DMS 273 (cell line): ENCODE measurements around the gene RSF1.

ENCODE experiments used
- DNase-seq: peaks from one replicate; lab custom pipeline; 2025; ENCODE audit not compliant: unreplicated experiment; lab: John Stamatoyannopoulos, UW

RSF1 gene

DNA sequence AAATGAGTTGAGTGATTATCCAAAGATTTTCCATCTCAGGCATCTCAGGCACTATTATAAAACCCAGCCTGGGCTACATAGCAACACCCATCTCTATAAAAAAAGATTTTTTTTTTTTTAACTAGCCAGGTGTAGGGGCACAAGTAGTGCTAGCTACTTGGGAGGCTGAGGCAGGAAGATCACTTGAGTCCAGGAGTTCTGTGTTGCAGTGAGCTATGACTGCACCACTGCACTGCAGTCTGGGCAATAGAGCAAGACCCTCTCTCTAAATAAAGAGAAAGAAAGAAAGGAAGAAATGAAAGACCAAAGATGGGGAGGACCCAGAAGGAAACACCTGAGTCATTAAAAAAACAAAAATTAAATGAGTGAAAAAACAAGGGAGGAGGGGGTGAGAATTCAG is 14.1 kb downstream of the RSF1 start:
- DNase-seq: no peak

DNA sequence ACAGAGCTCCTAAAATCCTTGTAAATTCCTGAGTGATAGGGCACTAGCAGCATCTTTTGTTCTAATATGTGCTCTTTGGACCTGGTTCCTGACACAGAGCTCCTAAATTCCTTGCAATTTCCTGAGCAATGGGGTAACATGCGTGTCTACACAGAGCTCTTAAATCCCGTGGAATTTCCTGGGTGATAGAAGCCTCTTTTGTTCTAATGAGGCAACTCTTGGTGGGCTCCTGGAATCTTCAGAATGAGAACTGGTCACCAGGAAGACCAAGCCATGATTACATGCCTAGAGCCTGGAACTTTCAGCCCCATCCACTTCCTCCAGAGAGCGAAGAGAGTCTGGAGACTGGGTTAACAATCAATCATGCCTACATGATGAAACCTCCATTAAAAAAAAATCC is 19.0 kb downstream of the RSF1 start:
- DNase-seq: no peak

DNA sequence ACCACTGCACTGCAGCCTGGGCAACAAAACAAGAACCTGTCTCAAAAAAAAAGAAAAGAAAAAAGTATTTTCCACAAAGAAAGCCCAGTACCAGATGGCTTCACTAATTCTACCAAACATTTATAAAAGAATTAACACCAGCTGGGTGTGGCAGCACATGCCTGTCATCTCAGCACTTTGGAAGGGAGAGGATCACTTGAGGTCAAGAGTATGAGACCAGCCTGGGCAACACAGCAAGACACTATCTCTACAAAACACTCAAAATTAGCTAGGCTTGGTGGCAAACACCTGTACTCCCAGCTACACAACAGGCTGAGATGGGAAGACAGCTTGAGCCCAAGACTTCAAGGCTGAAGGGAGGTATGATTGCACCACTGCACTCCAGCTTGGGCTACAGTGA is 20.1 kb downstream of the RSF1 start:
- DNase-seq: no peak

DNA sequence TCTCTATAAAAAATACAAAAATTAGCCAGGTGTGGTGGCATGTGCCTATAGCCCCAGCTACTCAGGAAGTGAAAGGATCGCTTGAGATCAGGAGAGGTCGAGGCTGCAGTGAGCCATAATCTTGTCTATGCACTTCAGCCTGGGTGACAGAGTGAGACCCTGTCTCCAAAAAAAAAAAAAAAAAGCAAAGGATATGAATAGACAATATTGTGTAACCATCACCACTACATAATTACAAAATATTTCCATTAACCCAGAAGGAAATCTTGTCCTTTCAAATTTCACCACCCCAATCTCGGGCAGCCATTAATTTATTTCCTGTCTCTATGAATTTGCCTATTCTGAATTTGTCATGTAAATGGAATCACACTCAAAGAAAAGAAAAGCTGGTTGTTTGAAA is 21.2 kb downstream of the RSF1 start:
- no peak for DNase-seq

DNA sequence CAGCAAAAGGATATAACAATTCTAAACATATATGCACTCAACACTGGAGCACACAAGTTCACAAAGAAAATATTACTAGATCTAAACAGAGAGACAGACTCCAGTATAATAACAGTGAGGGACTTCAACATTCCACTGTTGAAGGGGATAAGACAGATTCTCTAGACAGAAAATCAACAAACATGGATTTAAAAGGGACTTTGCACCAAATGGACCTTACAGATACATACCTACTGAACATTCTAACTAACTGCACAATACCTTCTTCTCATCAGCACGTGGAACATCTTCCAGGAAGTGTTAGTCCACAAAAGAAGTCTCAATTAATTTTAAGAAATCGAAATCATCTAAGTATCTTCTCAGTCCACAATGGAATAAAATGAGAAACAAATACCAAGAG is 26.6 kb downstream of the RSF1 start:
- DNase-seq: no peak

DNA sequence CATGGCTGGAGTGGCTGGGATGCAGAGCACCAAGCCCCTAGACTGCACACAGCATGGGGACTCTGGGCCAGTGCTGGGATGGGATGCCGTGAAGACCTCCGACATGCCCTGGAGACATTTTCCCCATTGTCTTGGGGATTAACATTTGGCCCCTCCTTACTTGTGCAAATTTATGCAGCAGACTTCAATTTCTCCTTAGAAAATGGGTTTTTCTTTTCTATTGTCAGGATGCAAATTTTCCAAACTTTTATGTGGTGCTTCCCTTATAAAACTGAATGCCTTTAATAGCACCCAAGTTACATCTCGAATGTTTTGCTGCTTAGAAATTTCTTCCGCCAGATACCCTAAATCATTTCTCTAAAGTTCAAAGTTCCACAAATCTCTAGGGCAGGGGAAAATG is 29.2 kb downstream of the RSF1 start:
- no peak for DNase-seq

DNA sequence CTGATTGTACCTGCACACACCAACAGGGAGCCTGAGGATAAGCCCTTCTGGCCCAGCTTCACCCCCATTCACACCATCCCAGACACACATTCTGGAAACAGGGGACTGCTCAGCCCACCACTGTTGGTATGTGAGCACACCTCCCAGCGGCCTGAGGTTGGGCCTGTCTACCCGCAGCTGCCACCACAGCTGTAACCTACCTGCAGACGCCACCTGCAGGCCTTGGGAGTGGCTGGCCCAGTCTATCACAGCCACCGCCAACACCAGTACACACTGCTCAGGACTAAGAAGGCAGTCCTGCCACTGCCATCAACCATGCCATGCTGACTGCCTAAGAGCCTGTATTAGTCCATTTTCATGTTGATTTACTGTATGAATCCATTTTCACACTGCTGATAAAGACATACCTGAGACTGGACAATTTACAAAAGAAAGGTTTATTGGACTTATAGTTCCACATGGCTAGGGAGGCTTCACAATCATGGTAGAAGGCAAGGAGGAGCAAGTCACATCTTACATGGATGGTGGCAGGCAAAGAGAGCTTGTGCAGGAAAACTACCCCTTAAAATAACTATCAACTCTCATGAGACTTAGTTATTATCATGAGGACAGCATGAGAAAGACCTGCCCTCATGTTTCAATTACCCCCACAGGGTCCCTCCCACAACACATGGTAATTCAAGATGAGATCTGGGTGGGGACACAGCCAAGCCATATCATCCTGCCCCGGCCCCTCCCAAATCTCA is 30.6 kb downstream of the RSF1 start:
- no peak for DNase-seq

DNA sequence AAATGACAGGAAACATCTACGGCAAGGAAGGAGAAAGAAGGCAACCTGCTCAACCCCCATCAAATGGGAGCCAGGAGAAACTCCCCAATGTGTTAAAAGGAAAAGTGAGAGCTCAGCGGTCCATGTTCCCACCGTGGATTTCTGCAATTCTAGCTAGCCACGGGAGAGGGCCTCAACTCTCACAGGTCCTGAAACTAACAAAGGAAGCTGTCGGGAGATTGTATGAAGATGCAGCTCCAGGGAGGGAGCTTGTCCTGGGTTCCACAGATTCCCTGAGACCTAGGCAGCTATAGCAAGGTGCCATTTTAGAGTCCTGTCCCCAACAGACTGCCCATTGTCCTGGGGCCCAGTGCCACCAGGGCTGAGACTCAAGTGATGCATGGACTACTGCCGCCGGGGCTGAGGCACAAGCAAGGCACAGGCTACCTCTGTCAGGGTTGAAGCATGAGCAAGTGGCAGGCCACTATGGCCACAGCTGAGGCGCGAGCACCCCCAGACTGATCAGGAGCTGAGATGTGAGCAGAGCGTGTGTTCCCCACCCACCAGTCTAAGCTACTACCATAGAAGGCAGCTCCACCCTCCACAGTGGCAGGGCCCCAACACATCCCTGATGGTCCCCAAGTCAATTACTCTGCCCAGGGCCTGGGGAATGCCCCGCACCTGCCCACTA is 31.3 kb downstream of the RSF1 start:
- no peak for DNase-seq

DNA sequence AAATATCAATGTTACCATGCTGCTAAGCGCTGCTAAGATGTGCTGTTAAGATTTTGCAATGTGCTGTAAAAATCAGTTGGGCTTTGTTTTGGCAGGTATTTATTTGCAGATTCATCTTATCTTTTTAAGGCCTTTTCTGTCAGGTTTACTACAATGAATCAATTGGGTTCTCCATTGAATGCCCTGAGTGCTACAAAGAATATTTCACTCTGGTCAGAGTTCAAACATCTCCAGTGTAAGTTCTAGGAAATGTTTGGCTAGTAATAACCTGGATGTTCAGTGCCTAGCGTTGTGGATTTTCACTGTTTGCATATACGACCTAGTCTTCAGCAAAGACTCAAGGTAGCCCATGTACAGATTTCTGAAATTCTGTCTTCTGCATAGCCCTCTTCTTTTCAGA is 36.0 kb downstream of the RSF1 start:
- no peak for DNase-seq

DNA sequence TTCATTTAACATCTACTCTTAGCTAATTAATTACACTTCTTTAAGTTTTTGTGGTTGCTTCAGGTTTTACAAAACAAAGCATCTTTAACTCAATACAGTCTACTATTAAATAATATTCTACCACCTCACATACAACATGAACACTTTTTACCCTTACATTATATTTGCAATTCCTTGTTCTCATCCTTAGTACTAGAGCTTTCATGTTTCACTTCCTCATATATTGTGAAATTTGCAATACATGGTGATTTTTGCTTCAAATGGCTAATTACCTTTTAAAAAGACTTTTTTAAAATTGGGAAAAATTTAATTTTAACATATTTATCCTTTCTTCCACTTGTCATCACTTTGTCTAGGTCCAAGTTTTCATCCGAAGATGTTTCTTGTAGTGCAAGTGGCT is 37.5 kb downstream of the RSF1 start:
- no peak for DNase-seq

DNA sequence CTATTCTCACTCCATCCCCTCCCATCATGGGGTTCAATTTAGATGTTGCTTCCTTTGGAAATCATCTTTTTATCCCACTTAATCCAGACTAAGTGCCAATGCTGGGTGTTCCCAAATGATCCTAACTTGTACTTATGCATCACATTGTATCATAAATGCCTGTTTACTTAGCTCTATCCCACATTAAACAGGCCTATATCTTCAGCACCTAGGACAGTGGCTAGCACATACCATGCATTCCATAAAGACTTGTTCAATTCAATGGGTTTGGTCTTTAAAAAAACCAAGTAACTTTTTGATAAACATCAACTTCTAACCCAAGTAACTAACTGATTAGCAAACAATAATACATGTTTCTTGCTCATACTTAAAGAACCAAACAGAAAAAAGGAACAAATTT is 40.6 kb downstream of the RSF1 start:
- DNase-seq: no peak

DNA sequence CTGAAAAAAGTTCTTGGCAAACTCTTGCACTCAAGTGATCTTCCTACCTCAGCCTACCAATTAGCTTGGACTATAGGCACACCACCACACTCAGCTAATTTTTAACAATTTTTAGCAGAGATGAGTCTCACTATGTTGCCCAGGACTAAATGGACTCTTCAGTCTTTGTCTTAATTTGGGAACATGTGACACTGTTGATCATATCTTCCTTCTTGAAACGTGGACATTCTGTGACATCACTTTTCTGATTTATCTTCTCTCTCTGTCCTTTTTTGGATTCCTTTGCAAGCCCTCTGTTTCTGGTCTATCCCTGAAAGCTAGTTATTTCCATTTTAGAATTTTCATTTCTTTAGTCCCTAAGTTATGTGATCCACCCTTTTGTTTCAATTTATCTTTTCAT is 42.0 kb downstream of the RSF1 start:
- no peak for DNase-seq

DNA sequence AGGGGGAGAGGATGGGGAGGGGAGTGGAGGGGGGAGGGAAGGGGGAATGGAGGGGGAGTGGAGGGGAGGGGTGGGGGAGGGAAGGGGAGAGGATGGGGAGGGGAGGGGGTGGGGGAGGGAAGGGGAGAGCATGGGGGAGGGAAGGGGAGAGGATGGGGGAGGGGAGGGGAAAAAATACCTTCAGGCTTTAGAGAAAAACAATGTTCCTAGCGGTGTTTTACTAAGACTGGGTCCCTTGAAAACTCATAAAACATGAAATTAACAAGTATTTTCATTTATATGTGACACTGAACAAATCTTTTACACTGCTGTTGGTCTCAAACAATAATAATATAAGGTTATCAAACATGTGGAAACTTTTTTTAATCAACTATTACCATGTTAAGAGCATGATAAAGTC is 42.4 kb downstream of the RSF1 start:
- no peak for DNase-seq

DNA sequence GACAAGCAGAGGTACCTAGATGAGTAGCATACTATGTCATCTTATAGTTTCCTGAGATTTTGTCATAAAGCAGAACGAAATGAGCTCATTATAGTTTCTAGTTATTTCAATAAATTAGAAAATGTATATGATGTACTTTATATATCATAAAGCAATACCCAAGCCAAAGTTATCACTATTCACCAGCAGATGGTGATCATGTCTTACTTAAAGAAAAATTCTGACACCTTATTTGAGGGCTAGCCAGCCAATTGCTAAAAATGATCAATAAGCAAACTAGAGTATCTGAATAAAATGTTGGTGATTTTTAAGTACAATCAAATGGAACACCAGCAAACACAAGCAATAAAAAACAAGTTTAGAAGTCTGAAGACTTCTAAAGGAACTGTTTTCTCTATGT is 44.1 kb downstream of the RSF1 start:
- DNase-seq: peak; percentile 12

DNA sequence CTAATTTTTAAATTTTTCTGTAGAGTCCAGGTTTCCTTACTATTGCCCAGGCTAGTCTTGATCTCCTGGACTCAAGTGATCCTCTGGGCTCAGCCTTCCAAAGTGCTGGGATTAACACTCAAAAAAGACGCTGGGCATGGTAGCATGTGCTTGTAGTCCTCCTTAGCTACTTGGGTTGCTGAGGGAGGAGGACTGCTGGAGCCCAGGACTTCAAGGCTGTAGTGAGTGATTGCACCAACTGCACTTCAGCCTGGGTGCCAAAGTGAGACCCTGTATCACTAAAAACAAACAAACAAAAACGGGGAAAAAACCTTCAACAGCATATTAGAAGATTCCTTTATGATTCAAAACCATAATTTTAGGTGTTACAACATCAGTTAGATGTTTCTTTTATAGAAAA is 44.6 kb downstream of the RSF1 start:
- no peak for DNase-seq

DNA sequence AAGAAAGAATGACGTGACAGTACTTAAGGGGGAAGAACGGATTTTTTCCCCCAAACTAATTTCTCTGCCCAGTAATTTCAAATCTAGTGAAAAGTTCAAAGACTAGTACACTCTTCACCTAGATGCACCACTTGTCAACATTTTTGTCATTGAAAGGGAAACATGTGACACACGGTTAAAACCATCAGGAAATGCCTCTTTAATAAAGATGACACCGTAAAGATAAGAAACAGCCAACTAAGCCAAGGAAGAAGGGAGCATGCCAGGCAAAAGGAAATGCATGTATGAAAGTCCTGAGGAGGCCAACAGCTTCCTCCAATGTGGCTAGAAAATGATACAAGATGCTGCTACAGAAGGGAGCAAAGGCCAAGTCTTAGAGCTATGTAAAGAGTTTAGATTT is 49.4 kb downstream of the RSF1 start:
- DNase-seq: no peak

DNA sequence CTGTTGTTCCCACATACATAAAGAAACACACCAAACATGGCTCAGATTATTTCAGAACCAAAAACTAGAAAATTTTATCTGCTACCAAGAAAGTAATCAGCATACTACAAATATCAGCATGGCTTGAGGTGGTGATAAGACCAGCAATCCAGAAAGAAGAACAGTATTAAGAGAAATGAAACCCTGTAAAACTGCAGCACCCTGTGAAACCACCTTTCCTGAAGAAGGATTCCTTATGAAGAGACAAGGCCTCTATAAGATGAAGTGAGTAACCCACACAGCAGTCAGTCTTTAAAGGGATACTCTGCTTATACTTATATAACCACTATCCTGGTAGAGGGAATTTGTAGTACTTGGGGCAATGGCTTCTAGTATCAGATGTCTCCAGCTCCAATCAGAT is 49.9 kb downstream of the RSF1 start:
- DNase-seq: no peak

DNA sequence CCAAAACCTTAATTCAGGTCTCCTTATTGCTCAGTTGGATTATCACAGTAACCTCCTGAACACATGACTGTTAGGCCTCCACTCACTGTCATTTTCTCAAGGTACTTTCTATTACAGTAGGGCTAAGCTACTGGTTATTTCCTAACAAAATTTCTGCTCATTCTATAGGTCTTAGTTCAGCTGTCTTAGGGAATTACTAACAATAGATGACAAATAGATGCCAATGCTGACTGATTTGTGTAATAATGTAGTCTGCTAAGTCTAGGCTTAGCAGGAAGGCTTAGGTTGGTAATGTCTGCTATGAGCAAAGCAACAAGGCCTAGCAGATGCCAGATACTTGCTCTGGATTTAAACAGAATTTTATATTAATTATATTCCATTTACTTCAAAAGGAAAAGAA is 58.1 kb downstream of the RSF1 start:
- no peak for DNase-seq

DNA sequence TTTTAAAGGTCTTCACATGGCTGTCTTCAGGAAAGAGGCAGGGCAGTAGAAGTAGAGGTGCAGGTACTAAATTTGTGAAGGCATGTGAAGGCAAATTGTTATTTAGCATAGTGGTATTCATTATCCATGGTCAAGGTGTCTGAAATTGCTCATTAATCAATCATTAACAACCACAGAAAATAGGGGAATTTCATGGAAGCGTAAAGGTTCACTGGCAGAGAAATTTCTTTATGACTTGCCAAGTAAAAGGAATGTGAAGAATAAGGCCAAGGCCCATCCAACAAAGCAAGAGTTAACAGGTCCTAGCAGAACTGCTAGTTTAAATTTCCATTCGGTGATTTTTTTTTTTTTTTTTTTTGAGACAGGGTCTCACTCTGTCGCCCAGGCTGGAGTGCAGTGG is 59.0 kb downstream of the RSF1 start:
- no peak for DNase-seq

DNA sequence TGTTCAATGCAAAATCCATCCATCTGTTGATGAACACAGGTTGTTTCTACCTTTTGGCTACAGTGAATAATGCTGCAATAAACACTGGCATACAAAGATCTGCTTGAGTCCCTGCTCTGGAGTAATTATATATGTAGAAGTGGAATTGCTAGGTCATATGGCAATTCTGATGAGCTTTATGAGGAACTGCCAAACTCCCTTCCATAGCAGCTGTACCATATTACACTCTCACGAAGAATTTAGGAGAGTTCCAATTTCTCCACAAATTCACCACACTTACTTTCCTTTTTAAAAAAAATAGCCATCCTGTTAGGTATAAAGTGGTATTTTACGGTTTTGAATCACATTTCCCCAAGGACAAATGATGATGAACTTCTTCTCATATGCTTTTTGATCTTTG is 62.2 kb downstream of the RSF1 start:
- no peak for DNase-seq

DNA sequence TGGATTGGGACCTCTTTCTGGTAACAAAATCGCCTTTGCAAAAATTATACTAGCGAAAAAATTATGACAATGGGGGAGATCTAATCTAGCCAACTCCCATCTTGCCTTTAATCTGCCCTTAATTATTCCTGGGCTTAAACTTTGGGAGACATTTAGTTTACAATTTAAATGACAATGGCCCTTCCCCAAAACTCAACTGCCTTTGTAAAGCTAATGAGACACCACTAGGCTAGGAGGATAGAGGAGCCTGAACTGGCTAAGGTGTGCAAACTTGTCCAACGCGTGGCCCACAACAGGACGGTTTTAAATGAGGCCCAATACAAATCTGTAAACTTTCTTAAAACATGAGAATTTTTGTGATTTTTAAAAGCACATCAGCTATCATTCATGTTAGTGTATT is 67.3 kb downstream of the RSF1 start:
- DNase-seq: no peak

DNA sequence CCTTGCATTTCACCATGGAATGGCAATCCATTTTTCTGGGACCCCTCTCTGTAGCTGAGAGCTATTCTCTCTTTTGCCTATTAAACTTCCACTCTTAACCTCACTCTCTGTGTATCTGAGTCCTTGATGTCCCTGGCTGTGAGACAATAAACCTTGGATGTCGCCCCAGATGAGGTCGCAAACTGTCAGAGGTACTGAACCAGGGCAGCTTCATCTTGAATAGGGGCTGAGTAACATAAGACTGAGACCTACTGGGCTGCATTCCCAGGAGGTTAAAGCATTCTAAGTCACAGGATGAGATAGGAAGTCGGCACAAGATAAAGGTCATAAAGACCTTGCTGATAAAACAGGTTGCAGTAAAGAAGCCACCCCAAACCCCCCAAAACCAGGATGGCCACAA is 68.0 kb downstream of the RSF1 start:
- no peak for DNase-seq
